Lung (tissue), 12 donors: ENCODE results near the gene RERE. TPM values are rescaled to one million over a fixed set of nuclear protein-coding genes. Genes with fewer than 3 reads are reported as not detected.

Experiments used
- ATAC-seq: fragments of 200-7000 bp; cut with Tn5 transposase; one replicate; pipeline ENCODE4 v1.9.1; 2020; ENCODE audit warnings: moderate number of reproducible peaks; ENCODE audit not compliant: insufficient read depth, low FRiP score
- DNase-seq, 3 donors: peaks; one replicate each; pipeline ENCODE4 v3.0.0-alpha.2; 2013 to 2017
- H3K27ac ChIP-seq, 2 donors: one replicate each; pipeline ENCODE4 v1.5.1; 2013; ENCODE audit warnings: mild to moderate bottlenecking in 2 of 2, moderate library complexity in 2 of 2, control low read depth in 1 of 2, inconsistent platforms in 1 of 2, low read depth in 1 of 2, low read length in 1 of 2
- H3K27me3 ChIP-seq, 3 donors: one replicate each; pipeline ENCODE4 v1.5.1; 2013; ENCODE audit warnings: low read length in 2 of 3; ENCODE audit not compliant: control insufficient read depth in 3 of 3, insufficient read depth in 3 of 3
- H3K36me3 ChIP-seq, 4 donors: one replicate each; pipeline ENCODE4 v1.5.1; 2013; ENCODE audit warnings: low read length in 4 of 4, mild to moderate bottlenecking in 1 of 4, moderate library complexity in 1 of 4; ENCODE audit not compliant: control insufficient read depth in 4 of 4, insufficient read depth in 4 of 4
- H3K4me1 ChIP-seq, 5 donors: one replicate each; pipeline ENCODE4 v1.5.1; 2013; ENCODE audit warnings: low read length in 5 of 5, mild to moderate bottlenecking in 2 of 5, moderate library complexity in 1 of 5; ENCODE audit not compliant: control insufficient read depth in 5 of 5, insufficient read depth in 5 of 5
- H3K4me3 ChIP-seq: one replicate; pipeline ENCODE4 v1.5.1; 2013; ENCODE audit warnings: mild to moderate bottlenecking, control low read depth, moderate library complexity
- H3K9ac ChIP-seq, 2 donors: one replicate each; pipeline ENCODE4 v1.5.1; 2013; ENCODE audit warnings: low read length in 2 of 2, control low read depth in 1 of 2; ENCODE audit not compliant: insufficient read depth in 1 of 2
- H3K9me3 ChIP-seq, 4 donors: one replicate each; pipeline ENCODE4 v1.5.1; 2013; ENCODE audit warnings: low read length in 3 of 4, mild to moderate bottlenecking in 1 of 4, moderate library complexity in 1 of 4; ENCODE audit not compliant: control insufficient read depth in 4 of 4, insufficient read depth in 3 of 4
- CTCF ChIP-seq: IDR thresholded peaks from 2 replicates; pipeline ENCODE4 v1.5.1; 2012; ENCODE audit warnings: mild to moderate bottlenecking; ENCODE audit errors: control extremely low read depth, extremely low read depth
- WGBS, 2 donors: extraction: QIAGEN DNeasy Blood & Tissue Kit; methylation state at CpG; one replicate each; pipeline ENCODE4 v1.1.7; 2013; 5-methylcytosine and 5-hydroxymethylcytosine counted together
- polyA plus RNA-seq, 2 donors: library from polyadenylated mRNA; stranded (reverse); fragments of 200-250 nt; gene quantifications; one replicate each; pipeline ENCODE4 v1.2.1, GENCODE V29; 2013
- total RNA-seq, 2 donors: library from RNA; depleted of rRNA in 1 of 2; stranded (reverse); fragments of >200 nt in 1 of 2; gene quantifications; one replicate each; pipeline ENCODE4 v1.2.1, GENCODE V29; 2014 to 2021
- donor health status: control.
- donor health status: control.
- donor health status: Bipolar disorder and iron deficiency.
- donor health status: healthy.
- donor health status: DM: yes; HTN: yes; CAD: no.

The RERE gene
- total and polyA plus RNA-seq, 4 donors, result 21.7 to 207 (median 57.5) TPM

GRCh38 chr1:8722366-8722765 is 95.1 kb downstream of the RERE start:
- Histone ChIP-seq H3K4me1 (peaks cover 0 to 20% (median 3%) of the 10 kb centered on the region in 5 donors), H3K9me3 (no peaks in the 10 kb centered on the region), H3K36me3 (no peaks in the 10 kb centered on the region), H3K27ac (no peak overlapping the region), H3K9ac (no peak overlapping the region), H3K27me3 (no peaks in the 10 kb centered on the region), H3K4me3 (no peak overlapping the region)
- TF ChIP-seq CTCF, result no peak
- DNase-seq (no peak), ATAC-seq (no peak)
- WGBS, 2 donors, result 67 to 82% methylated on average over 3 of the region's 3 CpGs

- ATAC-seq (no peak), DNase-seq (no peak)
- H3K9me3 ChIP-seq, result no peaks in the 10 kb centered on the region
- 59 to 72% methylated on average over 4 of the region's 4 CpGs for WGBS, 2 donors
- no peaks in the 10 kb centered on the region for H3K27me3 ChIP-seq
- H3K4me1 ChIP-seq, result peaks cover 0 to 25% (median 3%) of the 10 kb centered on the region in 5 donors
- H3K4me3 ChIP-seq, result no peak overlapping the region
- H3K27ac ChIP-seq, result no peak overlapping the region
- H3K9ac ChIP-seq, result no peak overlapping the region
- H3K36me3 ChIP-seq, result no peaks in the 10 kb centered on the region
- TF ChIP-seq CTCF, result no peak
Observed at GRCh38 chr1:8721679-8722324, 95.6 kb downstream of the RERE start.

- 97 to 99% methylated on average over 8 of the region's 8 CpGs for WGBS, 2 donors
- Histone ChIP-seq H3K4me1 (peaks cover 0 to 25% (median 3%) of the 10 kb centered on the region in 5 donors), H3K27ac (no peak overlapping the region), H3K9ac (no peak overlapping the region), H3K9me3 (no peaks in the 10 kb centered on the region), H3K36me3 (no peaks in the 10 kb centered on the region), H3K27me3 (no peaks in the 10 kb centered on the region), H3K4me3 (no peak overlapping the region)
- DNase-seq (no peak), ATAC-seq (no peak)
- TF ChIP-seq CTCF, result no peak
Observed at GRCh38 chr1:8720347-8720746, 97.1 kb downstream of the RERE start.
